ENCODE results near the gene PITRM1.

The PITRM1 gene

DNA sequence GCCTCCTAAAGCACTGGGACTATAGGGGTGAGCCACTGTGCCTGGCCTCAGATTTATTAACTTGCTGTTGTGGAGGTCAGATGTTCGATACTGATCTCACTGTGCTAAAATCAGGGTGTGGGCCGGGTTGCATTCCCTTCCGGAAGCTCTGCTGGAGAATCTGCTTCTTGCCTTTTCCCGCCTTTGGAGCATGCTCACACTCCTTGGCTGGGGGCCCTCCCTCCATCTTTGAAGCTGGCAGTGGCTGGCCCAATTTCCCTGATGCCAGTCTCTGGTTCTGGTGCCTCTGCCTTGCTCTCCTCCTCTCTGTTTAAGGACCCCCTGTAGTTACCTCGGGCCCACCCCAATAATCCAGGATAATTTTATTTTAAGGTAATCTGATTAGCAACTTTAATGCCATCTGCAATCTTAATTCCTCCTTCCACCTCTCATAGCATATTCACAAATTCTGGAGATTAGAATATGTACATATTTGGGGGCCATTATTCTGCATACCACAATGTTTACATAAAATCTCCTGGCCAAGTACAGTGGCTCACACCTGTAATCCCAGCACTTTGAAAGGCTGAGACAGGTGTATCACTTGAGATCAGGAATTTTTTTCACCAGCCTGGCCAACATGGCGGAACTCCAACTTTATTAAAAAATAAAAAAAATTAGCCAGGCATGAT is 7.9 kb upstream of the PITRM1 start:
- Histone ChIP-seq H3K79me2 (ENCODE audit: insufficient read depth, low read length) (no peaks in the 10 kb centered on the region), H3K27me3 (ENCODE audit: low read length) (no peaks in the 10 kb centered on the region), H3K9me2 (replicated peaks; ENCODE audit: insufficient read depth, low read length) (no peaks in the 10 kb centered on the region), H3F3A (ENCODE audit: insufficient read depth) (no peaks in the 10 kb centered on the region), H3K9me3 (ENCODE audit: insufficient read depth, low read length) (no peaks in the 10 kb centered on the region), H2AFZ (ENCODE audit: low read depth, low read length, severe bottlenecking) (no peak overlapping the region), H3K27ac (ENCODE audit: low read depth, low read length) (no peak overlapping the region), H3K36me3 (ENCODE audit: low read length) (no peaks in the 10 kb centered on the region), H3K4me2 (ENCODE audit: low read depth, low read length, poor library complexity, severe bottlenecking) (no peak overlapping the region), H3K4me3 (ENCODE audit: insufficient read depth, low read length, poor library complexity, severe bottlenecking) (no peak overlapping the region), H4K20me1 (ENCODE audit: low read depth, low read length) (no peaks in the 10 kb centered on the region), H3K9ac (ENCODE audit: low read length) (no peak overlapping the region)
- TF ChIP-seq CTCF (IDR thresholded peaks at IDR 0.05; ENCODE audit: insufficient read depth, low read length, poor library complexity, severe bottlenecking) = no peak
- TF ChIP-seq EZH2phosphoT487 (conservative IDR thresholded peaks at IDR 0.05; ENCODE audit: low read length) = no peak

- no peaks in the 10 kb centered on the region for H3K9me3 ChIP-seq (ENCODE audit: insufficient read depth, low read length)
- no peaks in the 10 kb centered on the region for H3F3A ChIP-seq (ENCODE audit: insufficient read depth)
- H3K27me3 ChIP-seq (ENCODE audit: low read length) = no peaks in the 10 kb centered on the region
- H4K20me1 ChIP-seq (ENCODE audit: low read depth, low read length) = no peaks in the 10 kb centered on the region
- H3K79me2 ChIP-seq (ENCODE audit: insufficient read depth, low read length) = no peaks in the 10 kb centered on the region
- TF ChIP-seq EZH2phosphoT487 (conservative IDR thresholded peaks at IDR 0.05; ENCODE audit: low read length) = no peak
- no peak for TF ChIP-seq CTCF (IDR thresholded peaks at IDR 0.05; ENCODE audit: insufficient read depth, low read length, poor library complexity, severe bottlenecking)
- no peak overlapping the region for H3K4me2 ChIP-seq (ENCODE audit: low read depth, low read length, poor library complexity, severe bottlenecking)
- no peak overlapping the region for H2AFZ ChIP-seq (ENCODE audit: low read depth, low read length, severe bottlenecking)
- H3K36me3 ChIP-seq (ENCODE audit: low read length) = no peaks in the 10 kb centered on the region
- H3K27ac ChIP-seq (ENCODE audit: low read depth, low read length) = no peak overlapping the region
- no peak overlapping the region for H3K9ac ChIP-seq (ENCODE audit: low read length)
- no peak overlapping the region for H3K4me3 ChIP-seq (ENCODE audit: insufficient read depth, low read length, poor library complexity, severe bottlenecking)
- H3K9me2 ChIP-seq (replicated peaks; ENCODE audit: insufficient read depth, low read length) = no peaks in the 10 kb centered on the region
Measured at GRCh38 chr10:3179174-3179573, 6.6 kb upstream of the PITRM1 start.

GRCh38 chr10:3178042-3178441 is 5.5 kb upstream of the PITRM1 start:
- H3K36me3 ChIP-seq (ENCODE audit: low read length) = no peaks in the 10 kb centered on the region
- H4K20me1 ChIP-seq (ENCODE audit: low read depth, low read length) = no peaks in the 10 kb centered on the region
- H3K4me2 ChIP-seq (ENCODE audit: low read depth, low read length, poor library complexity, severe bottlenecking) = no peak overlapping the region
- TF ChIP-seq EZH2phosphoT487 (conservative IDR thresholded peaks at IDR 0.05; ENCODE audit: low read length) = no peak
- TF ChIP-seq CTCF (IDR thresholded peaks at IDR 0.05; ENCODE audit: insufficient read depth, low read length, poor library complexity, severe bottlenecking) = no peak
- no peak overlapping the region for H3K4me3 ChIP-seq (ENCODE audit: insufficient read depth, low read length, poor library complexity, severe bottlenecking)
- no peaks in the 10 kb centered on the region for H3K27me3 ChIP-seq (ENCODE audit: low read length)
- no peaks in the 10 kb centered on the region for H3F3A ChIP-seq (ENCODE audit: insufficient read depth)
- no peaks in the 10 kb centered on the region for H3K9me3 ChIP-seq (ENCODE audit: insufficient read depth, low read length)
- no peaks in the 10 kb centered on the region for H3K9me2 ChIP-seq (replicated peaks; ENCODE audit: insufficient read depth, low read length)
- no peaks in the 10 kb centered on the region for H3K79me2 ChIP-seq (ENCODE audit: insufficient read depth, low read length)
- no peak overlapping the region for H2AFZ ChIP-seq (ENCODE audit: low read depth, low read length, severe bottlenecking)
- no peak overlapping the region for H3K27ac ChIP-seq (ENCODE audit: low read depth, low read length)
- no peak overlapping the region for H3K9ac ChIP-seq (ENCODE audit: low read length)

Measured in SU-DHL-6 (cell line).